Uterus (tissue), 4 donors: Measurements from ENCODE around the gene FAM83B. TPM values are rescaled to one million over a fixed set of nuclear protein-coding genes. Genes with fewer than 3 reads are reported as not detected.
"Not testable (repeated sequence)": the region's sequence is repeated elsewhere in the genome, so short reads cannot be mapped to it uniquely, and the experiment has no call there.

ENCODE experiments used
- DNase-seq, 2 donors: peaks; one replicate each; pipeline ENCODE4 v3.0.0-alpha.2; 2019 to 2020
- H3K27ac ChIP-seq, 2 donors: fragments of 200-600 bp; sonication (generic); 1 replicate in 1 of 2; 2 replicates in 1 of 2; pipeline ENCODE4 v1.5.1; 2016 to 2018
- H3K27me3 ChIP-seq, 2 donors: fragments of 200-600 bp; sonication (generic); one replicate each; pipeline ENCODE4 v1.5.1; 2018 to 2019; ENCODE audit warnings: control low read depth in 1 of 2
- H3K36me3 ChIP-seq, 2 donors: fragments of 200-600 bp; sonication (generic); one replicate each; pipeline ENCODE4 v1.5.1; 2019; ENCODE audit warnings: control low read depth in 1 of 2
- H3K4me1 ChIP-seq, 2 donors: fragments of 200-600 bp; sonication (generic); one replicate each; pipeline ENCODE4 v1.5.1; 2018 to 2019; ENCODE audit warnings: control low read depth in 1 of 2
- H3K4me3 ChIP-seq, 2 donors: fragments of 200-600 bp; sonication (generic); 1 replicate in 1 of 2; 2 replicates in 1 of 2; pipeline ENCODE4 v1.5.1; 2018 to 2019; ENCODE audit warnings: mild to moderate bottlenecking in 1 of 2
- H3K9me3 ChIP-seq, 2 donors: fragments of 200-600 bp; sonication (generic); one replicate each; pipeline ENCODE4 v1.5.1; 2019; ENCODE audit warnings: control low read depth in 1 of 2
- CTCF ChIP-seq, 4 experiments: fragments of 200-600 bp in 2 of 4; fragments of 450-650 bp in 2 of 4; sonication (generic) in 2 of 4; IDR thresholded peaks; one replicate each; pipeline ENCODE4 v1.5.1; 2016 to 2019; ENCODE audit warnings: antibody characterized with exemption in 4 of 4, mild to moderate bottlenecking in 2 of 4, moderate library complexity in 1 of 4
- POLR2A ChIP-seq, 2 donors: fragments of 450-650 bp; IDR thresholded peaks; one replicate each; pipeline ENCODE4 v1.6.1; 2016; ENCODE audit warnings: antibody characterized with exemption in 2 of 2, mild to moderate bottlenecking in 1 of 2, moderate library complexity in 1 of 2
- intact Hi-C: fragments of 100-400 bp; cut with DNase I; formaldehyde crosslinking; loops from one replicate; pipeline ENCODE4 v1.15.1; 2023; ENCODE audit warnings: low total_unique reads
- total RNA-seq, 4 donors: library from RNA; depleted of rRNA in 3 of 4; stranded (reverse); fragments of >200 nt in 3 of 4; gene quantifications; one replicate each; pipeline versions ENCODE4 v1.1.0 to v1.2.4, GENCODE V29; 2014 to 2023
- donor health status: DM: yes; HTN: yes; CAD: no.

Gene FAM83B
- total RNA-seq, 4 donors from 2014 or later: 0.27 to 3.6 (median 0.29) TPM; not detected in 1

- Histone ChIP-seq H3K4me3 (no peak overlapping the region), H3K27me3 (no peaks in the 10 kb centered on the region), H3K4me1 (no peaks in the 10 kb centered on the region), H3K27ac (no peak overlapping the region), H3K9me3 (no peaks in the 10 kb centered on the region), H3K36me3 (no peaks in the 10 kb centered on the region)
- no peak for DNase-seq
- intact Hi-C loops: no loop called here
- TF ChIP-seq POLR2A (IDR thresholded peaks at IDR 0.05) (no peak), CTCF (IDR thresholded peaks at IDR 0.05) (no peak)
These were observed 123.8 kb downstream of the FAM83B start for GRCh38 chr6:54970337-54970736.

DNA sequence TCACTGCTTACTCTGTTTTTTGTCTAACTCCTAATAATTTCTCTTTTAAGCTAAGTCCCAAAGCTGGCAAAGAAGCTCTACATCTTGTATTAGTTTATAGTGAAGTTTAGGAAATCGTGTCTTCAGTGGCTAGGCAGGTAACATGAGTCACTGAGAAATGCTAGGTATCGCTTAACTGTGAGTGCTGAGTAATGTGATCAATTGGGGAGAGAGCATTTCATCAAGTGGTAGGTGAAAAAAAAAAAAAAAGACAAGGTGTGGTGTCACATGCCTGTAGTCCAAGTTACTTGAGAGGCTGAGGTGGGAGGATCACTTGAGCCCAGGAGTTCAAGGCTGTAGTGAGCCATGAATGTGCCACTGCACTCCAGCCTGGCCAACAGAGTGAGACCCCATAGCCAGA is 125.3 kb downstream of the FAM83B start:
- TF ChIP-seq POLR2A (IDR thresholded peaks at IDR 0.05) (no peak), CTCF (IDR thresholded peaks at IDR 0.05) (no peak)
- Histone ChIP-seq H3K4me1 (no peaks in the 10 kb centered on the region), H3K9me3 (no peaks in the 10 kb centered on the region), H3K27me3 (no peaks in the 10 kb centered on the region), H3K36me3 (no peaks in the 10 kb centered on the region), H3K4me3 (no peak overlapping the region), H3K27ac (no peak overlapping the region)
- intact Hi-C loops: no loop called here
- DNase-seq: no peak

DNA sequence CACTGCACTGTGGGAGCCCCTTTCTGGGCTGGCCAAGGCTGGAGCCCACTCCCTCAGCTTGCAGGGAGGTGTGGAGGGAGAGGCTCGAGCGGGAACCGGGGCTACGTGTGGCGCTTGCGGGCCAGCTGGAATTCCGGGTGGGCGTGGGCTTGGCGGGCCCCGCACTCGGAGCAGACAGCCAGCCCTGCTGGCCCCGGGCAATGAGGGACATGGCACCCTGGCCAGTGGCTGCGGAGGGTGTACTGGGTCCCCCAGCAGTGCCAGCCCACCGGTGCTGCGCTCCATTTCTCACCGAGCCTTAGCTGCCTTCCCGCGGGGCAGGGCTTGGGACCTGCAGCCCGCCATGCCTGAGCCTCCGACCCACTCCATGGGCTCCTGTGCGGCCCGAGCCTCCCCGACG is 132.6 kb downstream of the FAM83B start:
- H3K4me1 ChIP-seq, H3K27ac ChIP-seq, H3K4me3 ChIP-seq, intact Hi-C loops, H3K36me3 ChIP-seq, DNase-seq, H3K27me3 ChIP-seq, H3K9me3 ChIP-seq: not testable (repeated sequence)

GRCh38 chr6:54980511-54981275 is 134.1 kb downstream of the FAM83B start:
- Histone ChIP-seq H3K4me3 (no peak overlapping the region), H3K27me3 (no peaks in the 10 kb centered on the region), H3K4me1 (no peaks in the 10 kb centered on the region), H3K27ac (no peak overlapping the region), H3K36me3 (no peaks in the 10 kb centered on the region), H3K9me3 (no peaks in the 10 kb centered on the region)
- no peak for DNase-seq
- TF ChIP-seq CTCF (IDR thresholded peaks at IDR 0.05) (no peak), POLR2A (IDR thresholded peaks at IDR 0.05) (no peak)
- intact Hi-C loops: no loop called here

DNA sequence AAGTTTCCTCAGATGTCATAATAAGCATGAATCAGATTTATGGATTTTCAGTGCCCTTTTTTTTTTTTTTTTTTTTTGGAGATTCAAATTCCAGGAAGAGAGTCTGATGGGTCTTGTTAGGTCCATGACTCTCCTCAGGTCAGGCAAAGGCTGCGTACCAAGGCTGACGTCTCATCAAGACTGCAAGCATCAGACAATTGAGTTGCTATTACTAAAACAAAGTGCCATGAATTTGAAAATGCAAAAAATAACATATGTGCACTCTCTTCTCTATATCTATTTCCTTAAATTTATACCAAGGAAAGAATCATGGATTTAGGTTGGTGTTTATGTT is 134.7 kb downstream of the FAM83B start:
- no peak for DNase-seq
- Histone ChIP-seq H3K4me1 (no peaks in the 10 kb centered on the region), H3K9me3 (no peaks in the 10 kb centered on the region), H3K36me3 (no peaks in the 10 kb centered on the region), H3K27me3 (no peaks in the 10 kb centered on the region), H3K4me3 (no peak overlapping the region), H3K27ac (no peak overlapping the region)
- intact Hi-C loops: no loop called here
- no peak for TF ChIP-seq POLR2A (IDR thresholded peaks at IDR 0.05)
- TF ChIP-seq CTCF (IDR thresholded peaks at IDR 0.05): no peak

- DNase-seq: no peak
- no peak for TF ChIP-seq CTCF (IDR thresholded peaks at IDR 0.05)
- TF ChIP-seq POLR2A (IDR thresholded peaks at IDR 0.05): no peak
- Histone ChIP-seq H3K4me3 (no peak overlapping the region), H3K36me3 (no peaks in the 10 kb centered on the region), H3K4me1 (no peaks in the 10 kb centered on the region), H3K9me3 (no peaks in the 10 kb centered on the region), H3K27ac (no peak overlapping the region), H3K27me3 (no peaks in the 10 kb centered on the region)
- intact Hi-C loops: no loop called here
These were observed 135.1 kb downstream of the FAM83B start for GRCh38 chr6:54981647-54982046.
